Right lobe of liver (tissue), 6 donors: ENCODE data around the gene KCNIP3. TPM values are rescaled to one million over a fixed set of nuclear protein-coding genes. Genes with fewer than 3 reads are reported as not detected.
A peak's percentile ranks its signal among the peaks of the same experiment; 100 is the strongest.

Source experiments
- ATAC-seq, 4 donors: fragments of 200-7000 bp; cut with Tn5 transposase; one replicate each; pipeline ENCODE4 v1.9.1; 2020; ENCODE audit warnings: mild to moderate bottlenecking in 4 of 4, moderate library complexity in 4 of 4
- DNase-seq, 3 donors: peaks; one replicate each; pipeline ENCODE4 v3.0.0-alpha.2; 2020
- H3K27ac ChIP-seq, 3 donors: fragments of 200-600 bp; one replicate each; pipeline ENCODE4 v1.8.0; 2022
- H3K27me3 ChIP-seq, 2 donors: fragments of 200-600 bp; one replicate each; pipeline ENCODE4 v1.8.0; 2022
- H3K36me3 ChIP-seq, 4 donors: fragments of 200-600 bp; sonication (generic) in 1 of 4; one replicate each; pipeline versions ENCODE4 v1.5.1 to v1.8.0; 2017 to 2022; ENCODE audit warnings: control low read depth in 1 of 4
- H3K4me1 ChIP-seq, 4 donors: fragments of 200-600 bp; sonication (generic) in 1 of 4; one replicate each; pipeline versions ENCODE4 v1.5.1 to v1.8.0; 2017 to 2022; ENCODE audit warnings: control low read depth in 1 of 4
- H3K4me3 ChIP-seq, 3 donors: fragments of 200-600 bp; one replicate each; pipeline ENCODE4 v1.8.0; 2022
- H3K9me3 ChIP-seq, 4 donors: fragments of 200-600 bp; sonication (generic) in 1 of 4; one replicate each; pipeline versions ENCODE4 v1.5.1 to v1.8.0; 2017 to 2022; ENCODE audit warnings: control low read depth in 1 of 4
- CTCF ChIP-seq, 4 donors: fragments of 200-600 bp in 3 of 4; fragments of 450-650 bp in 1 of 4; IDR thresholded peaks; one replicate each; pipeline versions ENCODE4 v1.5.1 to v1.8.0; 2016 to 2022; ENCODE audit warnings: antibody characterized with exemption in 4 of 4, mild to moderate bottlenecking in 2 of 4
- POLR2A ChIP-seq: fragments of 450-650 bp; IDR thresholded peaks from one replicate; pipeline ENCODE4 v1.6.1; 2017; ENCODE audit warnings: antibody characterized with exemption, mild to moderate bottlenecking
- WGBS: methylation state at CpG from one replicate; pipeline ENCODE4 v1.1.6; 2018; ENCODE audit warnings: low coverage, low lambda C conversion rate; ENCODE audit not compliant: insufficient coverage; ENCODE audit errors: missing lambda C conversion rate; 5-methylcytosine and 5-hydroxymethylcytosine counted together
- intact Hi-C, 2 donors: fragments of 100-400 bp; cut with DNase I; formaldehyde crosslinking; loops; one replicate each; pipeline versions ENCODE4 v1.11.2 to v1.14.1; 2022
- total RNA-seq, 6 experiments: library from RNA; depleted of rRNA in 2 of 6; stranded (reverse); fragments of >200 nt in 2 of 6; fragmentation: NEBNext Ultra II Directional in 3 of 6; extraction: Animal tissue kit (Norgen Biotek cat#: 25700) in 3 of 6; gene quantifications; one replicate each; pipeline versions ENCODE4 v1.1.0 to v1.2.4, GENCODE V29; 2016 to 2023
- donor health status: DM: no; HTN: yes; CAD: no.
- donor health status: DM: no; HTN: no; CAD: no.
- donor health status: DM: no; HTN: no; CAD: no.
- donor health status: DM: no; HTN: yes; CAD: no.
- donor health status: DM: no; HTN: yes; CAD: no.

KCNIP3 gene
- total RNA-seq, 6 experiments from 2014 or later = 0.46 to 3.3 (median 1.2) TPM

- DNase-seq (no peak), ATAC-seq (no peak)
- Histone ChIP-seq H3K4me3 (no peak overlapping the region), H3K36me3 (no peaks in the 10 kb centered on the region), H3K9me3 (no peaks in the 10 kb centered on the region), H3K27ac (no peak overlapping the region), H3K27me3 (no peaks in the 10 kb centered on the region), H3K4me1 (no peaks in the 10 kb centered on the region)
- TF ChIP-seq CTCF (IDR thresholded peaks at IDR 0.05) (no peak), POLR2A (no peak)
- WGBS = 79% methylated on average over 11 of the region's 11 CpGs
- intact Hi-C loops = no loop called here
Measured at GRCh38 chr2:95330794-95331338, 33.7 kb downstream of the KCNIP3 start.

GRCh38 chr2:95331606-95332005, 34.5 kb downstream of the KCNIP3 start:
- intact Hi-C loops = no loop called here
- no peaks in the 10 kb centered on the region for H3K4me1 ChIP-seq
- no peak overlapping the region for H3K27ac ChIP-seq
- DNase-seq (peak in 1 of 3 donors; percentile 39), ATAC-seq (no peak)
- no peak for TF ChIP-seq CTCF (IDR thresholded peaks at IDR 0.05)
- no peak for TF ChIP-seq POLR2A
- H3K4me3 ChIP-seq = no peak overlapping the region
- 72% methylated on average over 3 of the region's 10 CpGs for WGBS
- no peaks in the 10 kb centered on the region for H3K27me3 ChIP-seq
- no peaks in the 10 kb centered on the region for H3K36me3 ChIP-seq
- no peaks in the 10 kb centered on the region for H3K9me3 ChIP-seq

GRCh38 chr2:95332036-95332435, 34.9 kb downstream of the KCNIP3 start:
- Histone ChIP-seq H3K27me3 (no peaks in the 10 kb centered on the region), H3K27ac (no peak overlapping the region), H3K36me3 (no peaks in the 10 kb centered on the region), H3K4me3 (no peak overlapping the region), H3K4me1 (no peaks in the 10 kb centered on the region), H3K9me3 (no peaks in the 10 kb centered on the region)
- intact Hi-C loops = no loop called here
- TF ChIP-seq POLR2A (no peak), CTCF (IDR thresholded peaks at IDR 0.05) (no peak)
- peak in 1 of 3 donors; percentile 21 for DNase-seq
- WGBS = 86% methylated on average over 8 of the region's 8 CpGs
- no peak for ATAC-seq

GRCh38 chr2:95333056-95333455, 35.9 kb downstream of the KCNIP3 start:
- no peak for TF ChIP-seq CTCF (IDR thresholded peaks at IDR 0.05)
- no peak for TF ChIP-seq POLR2A

GRCh38 chr2:95333888-95334338, 36.8 kb downstream of the KCNIP3 start:
- TF ChIP-seq POLR2A (no peak), CTCF (IDR thresholded peaks at IDR 0.05) (no peak)
- Histone ChIP-seq H3K27me3 (no peaks in the 10 kb centered on the region), H3K9me3 (no peaks in the 10 kb centered on the region), H3K4me3 (no peak overlapping the region), H3K27ac (no peak overlapping the region), H3K36me3 (no peaks in the 10 kb centered on the region), H3K4me1 (no peaks in the 10 kb centered on the region)
- no peak for ATAC-seq
- intact Hi-C loops = no loop called here
- DNase-seq = peak in 1 of 3 donors; percentile 40
- 76% methylated on average over 7 of the region's 11 CpGs for WGBS

More at GRCh38 chr2:95333056-95333455, 35.9 kb downstream of the KCNIP3 start:
- Histone ChIP-seq H3K4me1 (no peaks in the 10 kb centered on the region), H3K36me3 (no peaks in the 10 kb centered on the region), H3K4me3 (no peak overlapping the region), H3K9me3 (no peaks in the 10 kb centered on the region), H3K27me3 (no peaks in the 10 kb centered on the region), H3K27ac (no peak overlapping the region)
- 74% methylated on average over 6 of the region's 7 CpGs for WGBS
- peak in 1 of 3 donors; percentile 29 for DNase-seq
- ATAC-seq = no peak
- intact Hi-C loops = no loop called here
